Testis (tissue), 3 donors: ENCODE measurements around the gene PCBP3. TPM values are rescaled to one million over a fixed set of nuclear protein-coding genes. Genes with fewer than 3 reads are reported as not detected.

Experiments
- DNase-seq: peaks from one replicate; pipeline ENCODE4 v3.0.0-alpha.2; 2019
- H3K27ac ChIP-seq, 2 donors: fragments of 200-600 bp; sonication (generic); one replicate each; pipeline ENCODE4 v1.5.1; 2019
- H3K27me3 ChIP-seq: fragments of 200-600 bp; sonication (generic); one replicate; pipeline ENCODE4 v1.5.1; 2019
- H3K36me3 ChIP-seq: fragments of 200-600 bp; sonication (generic); one replicate; pipeline ENCODE4 v1.5.1; 2017; ENCODE audit warnings: low read depth; ENCODE audit errors: missing control alignments
- H3K4me1 ChIP-seq: fragments of 200-600 bp; sonication (generic); one replicate; pipeline ENCODE4 v1.5.1; 2019
- H3K4me3 ChIP-seq, 2 donors: fragments of 200-600 bp; sonication (generic); one replicate each; pipeline ENCODE4 v1.5.1; 2017 to 2019
- H3K9me3 ChIP-seq: fragments of 200-600 bp; sonication (generic); one replicate; pipeline ENCODE4 v1.5.1; 2017
- POLR2A ChIP-seq: fragments of 450-650 bp; IDR thresholded peaks from one replicate; pipeline ENCODE4 v1.6.1; 2017; ENCODE audit warnings: antibody characterized with exemption, mild to moderate bottlenecking, moderate library complexity
- WGBS, 2 donors: methylation state at CpG; one replicate each; pipeline ENCODE4 v1.1.5; 2018; 5-methylcytosine and 5-hydroxymethylcytosine counted together
- intact Hi-C: fragments of 100-400 bp; cut with DNase I; formaldehyde crosslinking; loops from one replicate; pipeline ENCODE4 v1.15.1; 2023; ENCODE audit warnings: low total_unique reads
- polyA plus RNA-seq: library from polyadenylated mRNA; stranded (reverse); fragments of 350-450 nt; fragmentation: Illumina TruSeq; extraction: RNeasy Lipid Tissue Mini Kit (QIAGEN cat#74804); gene quantifications from one replicate; pipeline ENCODE4 v1.2.3, GENCODE V29; 2014; ENCODE audit warnings: low read depth, low replicate concordance; ENCODE audit not compliant: insufficient read depth
- total RNA-seq, 2 donors: library from RNA; depleted of rRNA; stranded (reverse); fragments of >200 nt; gene quantifications; one replicate each; pipeline ENCODE4 v1.2.3, GENCODE V29; 2016
- TF ChIP-seq, protein P1 (sequence below), 3 experiments: fragments of 450-650 bp in 2 of 3; fragments of 200-600 bp in 1 of 3; sonication (generic) in 1 of 3; IDR thresholded peaks; one replicate each; pipeline ENCODE4 v1.5.1; 2016 to 2019; ENCODE audit warnings: antibody characterized with exemption in 3 of 3, mild to moderate bottlenecking in 2 of 3, moderate library complexity in 1 of 3

The PCBP3 gene
- total and polyA plus RNA-seq, 3 donors from 2014 or later, result 35.7 to 58.3 (median 38.0) TPM

DNA sequence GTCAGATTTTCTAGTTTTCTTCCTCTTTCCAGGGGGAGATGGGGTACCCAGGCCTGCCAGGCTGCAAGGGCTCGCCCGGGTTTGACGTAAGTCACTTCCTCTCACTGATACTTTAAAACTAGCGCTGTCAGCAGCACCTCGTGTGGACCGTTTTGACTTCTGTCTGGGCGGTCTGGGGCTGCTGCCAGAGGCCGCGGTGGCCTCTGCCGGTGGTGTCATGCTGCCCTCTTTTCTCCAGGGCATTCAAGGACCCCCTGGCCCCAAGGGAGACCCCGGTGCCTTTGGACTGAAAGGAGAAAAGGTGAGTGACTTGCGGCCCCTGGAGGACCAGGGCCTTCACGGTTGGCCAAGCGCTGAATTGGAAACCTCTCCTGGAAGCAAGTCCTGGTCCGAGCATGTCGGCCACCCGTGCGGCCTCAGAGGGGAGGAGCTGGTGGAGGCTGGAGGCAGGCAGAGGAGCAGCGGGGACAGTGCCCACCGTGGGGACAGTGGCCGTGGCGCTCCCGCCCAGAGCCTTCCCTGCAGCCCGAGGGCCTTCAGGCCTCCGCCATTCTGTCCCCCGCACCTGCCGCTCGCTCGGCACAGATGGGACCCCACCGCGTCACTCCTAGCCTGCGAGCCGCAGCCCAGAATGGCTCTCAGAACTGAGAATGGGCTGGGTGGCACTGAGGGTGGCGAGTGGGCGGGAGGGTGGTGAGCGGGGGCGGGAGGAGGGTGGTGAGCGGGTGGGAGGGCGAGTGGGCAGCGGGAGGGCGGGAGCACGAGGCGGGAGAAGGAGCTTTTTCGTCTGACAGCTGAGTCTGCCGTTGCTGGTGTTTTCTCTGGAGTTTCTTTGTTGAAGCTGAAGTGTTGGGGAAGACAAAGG is 347.4 kb downstream of the PCBP3 start:
- intact Hi-C loops, result no loop called here
- Histone ChIP-seq H3K27ac (no peak overlapping the region), H3K36me3 (no peaks in the 10 kb centered on the region), H3K27me3 (no peaks in the 10 kb centered on the region), H3K4me3 (no peak overlapping the region), H3K9me3 (no peaks in the 10 kb centered on the region), H3K4me1 (no peaks in the 10 kb centered on the region)
- WGBS, 2 donors, result 86 to 90% methylated on average over 27 to 42 of the region's 45 CpGs
- TF ChIP-seq, protein P1, sequence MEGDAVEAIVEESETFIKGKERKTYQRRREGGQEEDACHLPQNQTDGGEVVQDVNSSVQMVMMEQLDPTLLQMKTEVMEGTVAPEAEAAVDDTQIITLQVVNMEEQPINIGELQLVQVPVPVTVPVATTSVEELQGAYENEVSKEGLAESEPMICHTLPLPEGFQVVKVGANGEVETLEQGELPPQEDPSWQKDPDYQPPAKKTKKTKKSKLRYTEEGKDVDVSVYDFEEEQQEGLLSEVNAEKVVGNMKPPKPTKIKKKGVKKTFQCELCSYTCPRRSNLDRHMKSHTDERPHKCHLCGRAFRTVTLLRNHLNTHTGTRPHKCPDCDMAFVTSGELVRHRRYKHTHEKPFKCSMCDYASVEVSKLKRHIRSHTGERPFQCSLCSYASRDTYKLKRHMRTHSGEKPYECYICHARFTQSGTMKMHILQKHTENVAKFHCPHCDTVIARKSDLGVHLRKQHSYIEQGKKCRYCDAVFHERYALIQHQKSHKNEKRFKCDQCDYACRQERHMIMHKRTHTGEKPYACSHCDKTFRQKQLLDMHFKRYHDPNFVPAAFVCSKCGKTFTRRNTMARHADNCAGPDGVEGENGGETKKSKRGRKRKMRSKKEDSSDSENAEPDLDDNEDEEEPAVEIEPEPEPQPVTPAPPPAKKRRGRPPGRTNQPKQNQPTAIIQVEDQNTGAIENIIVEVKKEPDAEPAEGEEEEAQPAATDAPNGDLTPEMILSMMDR (IDR thresholded peaks at IDR 0.05), result no peak
- TF ChIP-seq POLR2A, result no peak
- peak; percentile 10 for DNase-seq

DNA sequence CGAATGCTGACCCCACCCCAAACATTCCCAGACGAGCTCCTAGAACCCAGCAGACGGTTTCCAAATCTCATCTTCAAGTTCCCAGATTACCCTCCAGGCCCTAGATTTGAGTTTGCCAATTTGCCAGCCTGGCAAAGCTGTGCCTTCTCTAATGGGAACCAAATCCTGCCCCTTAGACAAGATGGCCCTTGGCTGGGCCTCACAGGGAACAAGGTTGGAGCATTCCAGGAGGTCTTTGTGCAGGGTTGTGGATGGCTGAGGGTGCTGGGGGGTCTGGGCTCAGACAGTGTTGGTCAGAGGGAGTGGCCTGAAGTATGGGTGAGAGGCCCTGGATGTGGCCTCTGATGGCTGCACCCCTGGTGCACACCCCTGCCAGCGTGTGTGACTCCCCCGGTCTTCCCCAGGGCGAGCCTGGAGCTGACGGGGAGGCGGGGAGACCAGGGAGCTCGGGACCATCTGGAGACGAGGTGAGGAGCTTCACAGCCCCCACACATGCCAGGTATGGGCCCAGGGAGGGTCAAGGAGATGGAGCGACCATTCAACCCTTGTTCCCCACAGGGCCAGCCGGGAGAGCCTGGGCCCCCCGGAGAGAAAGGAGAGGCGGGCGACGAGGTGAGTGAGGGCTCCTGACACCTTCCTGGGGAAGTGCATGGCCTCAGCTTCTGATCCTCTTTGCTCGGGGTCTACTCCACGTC is 348.2 kb downstream of the PCBP3 start:
- H3K36me3 ChIP-seq, result no peaks in the 10 kb centered on the region
- no peak for DNase-seq

More for the DNA sequence above, 348.2 kb downstream of the PCBP3 start:
- H3K4me1 ChIP-seq, result no peaks in the 10 kb centered on the region
- H3K4me3 ChIP-seq, result no peak overlapping the region
- TF ChIP-seq, protein P1 (IDR thresholded peaks at IDR 0.05), result no peak
- no peak for TF ChIP-seq POLR2A
- no peak overlapping the region for H3K27ac ChIP-seq
- no peaks in the 10 kb centered on the region for H3K9me3 ChIP-seq
- WGBS, 2 donors, result 84 to 94% methylated on average over 15 to 18 of the region's 18 CpGs
- intact Hi-C loops, result no loop called here
- no peaks in the 10 kb centered on the region for H3K27me3 ChIP-seq

Other genes starting within 250 kb of the PCBP3 start
- gene COL18A1, start 238.6 kb upstream of the PCBP3 start, total RNA-seq, result 100 to 1,000 TPM; 111 to 165 TPM
- gene COL18A1, start 238.6 kb upstream of the PCBP3 start, polyA plus RNA-seq, result 53.2 TPM
- 10 to 100 TPM; 15.7 to 17.4 TPM for gene SLC19A1, start 101.3 kb upstream of the PCBP3 start, total RNA-seq
- 5.5 TPM for gene SLC19A1, start 101.3 kb upstream of the PCBP3 start, polyA plus RNA-seq